ENCODE data around the gene DUSP22. TPM values are rescaled to one million over a fixed set of nuclear protein-coding genes. Genes with fewer than 3 reads are reported as not detected.

Gene DUSP22
- polyA plus RNA-seq, 1 of the 3 experiments (the other 2 are of a cell fraction): 6.8 TPM

DNA sequence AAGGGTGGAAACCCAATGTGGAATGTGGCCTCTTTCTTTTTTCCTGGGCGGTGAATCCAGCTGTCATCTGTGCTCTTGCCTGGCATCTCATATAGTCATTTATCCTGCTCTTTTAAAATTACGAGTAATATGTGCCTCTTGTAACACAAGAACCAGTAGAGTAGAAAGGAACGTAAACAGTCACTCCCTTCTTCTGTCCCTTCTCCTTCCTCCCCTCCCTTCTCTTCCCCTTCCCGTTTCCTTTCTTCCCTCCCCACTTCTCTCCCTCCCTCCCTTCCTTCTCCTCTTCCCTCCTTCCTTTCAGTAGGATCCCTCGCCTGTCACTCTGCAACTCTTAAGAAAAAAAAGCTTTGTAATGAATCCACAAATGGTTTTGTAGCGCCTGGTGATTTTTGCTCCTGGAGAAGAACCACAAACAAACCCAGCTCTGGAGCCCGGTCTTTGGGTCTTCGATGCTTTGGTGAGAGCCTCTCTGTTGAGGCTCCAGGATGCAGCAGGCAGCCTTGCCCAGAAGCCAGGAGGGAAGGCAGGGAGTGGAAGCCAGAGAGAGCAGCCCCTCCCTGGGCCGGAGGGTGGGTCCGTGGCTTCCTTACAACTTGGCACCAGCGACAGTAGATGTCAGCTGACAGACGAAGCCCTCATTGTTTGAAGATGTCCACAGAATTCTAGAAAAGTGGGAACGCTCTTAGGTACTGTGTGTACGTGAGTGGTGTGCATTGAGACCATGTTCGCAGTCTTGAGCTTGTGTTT, 15.0 kb downstream of the DUSP22 start:
- no peak for DNase-seq
- CTCF ChIA-PET: interaction anchor here (1.1 kb wide), 2 partner anchors 11 to 16 kb away, joined by 3 read pairs; no protein-coding TSS in a partner anchor
- Histone ChIP-seq H3K9me3 (no peaks in the 10 kb centered on the region), H4K20me1 (ENCODE audit: insufficient read depth) (no peaks in the 10 kb centered on the region), H3K36me3 (replicated peaks in 1 of 2; ENCODE audit: control insufficient read depth in 1 of 2, insufficient read depth in 2 of 2, low read length in 1 of 2) (no peaks in the 10 kb centered on the region), H3K27me3 (ENCODE audit: insufficient read depth) (peaks cover 30% of the 10 kb centered on the region; the same call in 1 of the 2 replicates), H2AFZ (ENCODE audit: low read depth) (no peak overlapping the region), H3K4me3 (ENCODE audit: low read depth in 2 of 2, low read length in 1 of 2) (no peak overlapping the region), H3K79me2 (ENCODE audit: insufficient read depth) (no peaks in the 10 kb centered on the region), H3K9ac (no peak overlapping the region), H3K4me1 (ENCODE audit: control insufficient read depth in 1 of 2, insufficient read depth in 2 of 2, low read depth in 1 of 2, low read length in 1 of 2) (no peaks in the 10 kb centered on the region), H3K9me2 (no peaks in the 10 kb centered on the region), H3F3A (replicated peaks; ENCODE audit: insufficient read depth) (no peaks in the 10 kb centered on the region), H3K4me2 (no peak overlapping the region), H3K27ac (ENCODE audit: low read depth in 2 of 2, low read length in 1 of 2) (no peak overlapping the region)
- POLR2A ChIA-PET: no interaction called here
- TF ChIP-seq TAF1 (IDR thresholded peaks at IDR 0.05; ENCODE audit: borderline replicate concordance, low read depth, low read length) (no peak), RCOR1 (IDR thresholded peaks at IDR 0.05; ENCODE audit: low read length) (no peak), TCF12 (IDR thresholded peaks at IDR 0.05) (no peak), JUND (IDR thresholded peaks at IDR 0.05) (no peak), CHD2 (IDR thresholded peaks at IDR 0.05; ENCODE audit: low read length, partially characterized antibody) (no peak), EZH2phosphoT487 (IDR thresholded peaks at IDR 0.05; ENCODE audit: borderline replicate concordance, low read depth) (no peak), SIN3A (IDR thresholded peaks at IDR 0.05; ENCODE audit: borderline replicate concordance, low read depth, low read length) (no peak), YY1 (IDR thresholded peaks at IDR 0.05; ENCODE audit: low read depth) (no peak)
- TF ChIP-seq, protein P1, sequence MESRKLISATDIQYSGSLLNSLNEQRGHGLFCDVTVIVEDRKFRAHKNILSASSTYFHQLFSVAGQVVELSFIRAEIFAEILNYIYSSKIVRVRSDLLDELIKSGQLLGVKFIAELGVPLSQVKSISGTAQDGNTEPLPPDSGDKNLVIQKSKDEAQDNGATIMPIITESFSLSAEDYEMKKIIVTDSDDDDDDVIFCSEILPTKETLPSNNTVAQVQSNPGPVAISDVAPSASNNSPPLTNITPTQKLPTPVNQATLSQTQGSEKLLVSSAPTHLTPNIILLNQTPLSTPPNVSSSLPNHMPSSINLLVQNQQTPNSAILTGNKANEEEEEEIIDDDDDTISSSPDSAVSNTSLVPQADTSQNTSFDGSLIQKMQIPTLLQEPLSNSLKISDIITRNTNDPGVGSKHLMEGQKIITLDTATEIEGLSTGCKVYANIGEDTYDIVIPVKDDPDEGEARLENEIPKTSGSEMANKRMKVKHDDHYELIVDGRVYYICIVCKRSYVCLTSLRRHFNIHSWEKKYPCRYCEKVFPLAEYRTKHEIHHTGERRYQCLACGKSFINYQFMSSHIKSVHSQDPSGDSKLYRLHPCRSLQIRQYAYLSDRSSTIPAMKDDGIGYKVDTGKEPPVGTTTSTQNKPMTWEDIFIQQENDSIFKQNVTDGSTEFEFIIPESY (IDR thresholded peaks at IDR 0.05; ENCODE audit: borderline replicate concordance, low read depth): no peak
- TF ChIP-seq, protein P2, sequence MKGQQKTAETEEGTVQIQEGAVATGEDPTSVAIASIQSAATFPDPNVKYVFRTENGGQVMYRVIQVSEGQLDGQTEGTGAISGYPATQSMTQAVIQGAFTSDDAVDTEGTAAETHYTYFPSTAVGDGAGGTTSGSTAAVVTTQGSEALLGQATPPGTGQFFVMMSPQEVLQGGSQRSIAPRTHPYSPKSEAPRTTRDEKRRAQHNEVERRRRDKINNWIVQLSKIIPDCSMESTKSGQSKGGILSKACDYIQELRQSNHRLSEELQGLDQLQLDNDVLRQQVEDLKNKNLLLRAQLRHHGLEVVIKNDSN (IDR thresholded peaks at IDR 0.05; ENCODE audit: borderline replicate concordance, low read depth): no peak
- TF ChIP-seq, protein P3, sequence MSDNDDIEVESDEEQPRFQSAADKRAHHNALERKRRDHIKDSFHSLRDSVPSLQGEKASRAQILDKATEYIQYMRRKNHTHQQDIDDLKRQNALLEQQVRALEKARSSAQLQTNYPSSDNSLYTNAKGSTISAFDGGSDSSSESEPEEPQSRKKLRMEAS (IDR thresholded peaks at IDR 0.05; ENCODE audit: low read depth): no peak
- TF ChIP-seq, protein P4, sequence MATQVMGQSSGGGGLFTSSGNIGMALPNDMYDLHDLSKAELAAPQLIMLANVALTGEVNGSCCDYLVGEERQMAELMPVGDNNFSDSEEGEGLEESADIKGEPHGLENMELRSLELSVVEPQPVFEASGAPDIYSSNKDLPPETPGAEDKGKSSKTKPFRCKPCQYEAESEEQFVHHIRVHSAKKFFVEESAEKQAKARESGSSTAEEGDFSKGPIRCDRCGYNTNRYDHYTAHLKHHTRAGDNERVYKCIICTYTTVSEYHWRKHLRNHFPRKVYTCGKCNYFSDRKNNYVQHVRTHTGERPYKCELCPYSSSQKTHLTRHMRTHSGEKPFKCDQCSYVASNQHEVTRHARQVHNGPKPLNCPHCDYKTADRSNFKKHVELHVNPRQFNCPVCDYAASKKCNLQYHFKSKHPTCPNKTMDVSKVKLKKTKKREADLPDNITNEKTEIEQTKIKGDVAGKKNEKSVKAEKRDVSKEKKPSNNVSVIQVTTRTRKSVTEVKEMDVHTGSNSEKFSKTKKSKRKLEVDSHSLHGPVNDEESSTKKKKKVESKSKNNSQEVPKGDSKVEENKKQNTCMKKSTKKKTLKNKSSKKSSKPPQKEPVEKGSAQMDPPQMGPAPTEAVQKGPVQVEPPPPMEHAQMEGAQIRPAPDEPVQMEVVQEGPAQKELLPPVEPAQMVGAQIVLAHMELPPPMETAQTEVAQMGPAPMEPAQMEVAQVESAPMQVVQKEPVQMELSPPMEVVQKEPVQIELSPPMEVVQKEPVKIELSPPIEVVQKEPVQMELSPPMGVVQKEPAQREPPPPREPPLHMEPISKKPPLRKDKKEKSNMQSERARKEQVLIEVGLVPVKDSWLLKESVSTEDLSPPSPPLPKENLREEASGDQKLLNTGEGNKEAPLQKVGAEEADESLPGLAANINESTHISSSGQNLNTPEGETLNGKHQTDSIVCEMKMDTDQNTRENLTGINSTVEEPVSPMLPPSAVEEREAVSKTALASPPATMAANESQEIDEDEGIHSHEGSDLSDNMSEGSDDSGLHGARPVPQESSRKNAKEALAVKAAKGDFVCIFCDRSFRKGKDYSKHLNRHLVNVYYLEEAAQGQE (IDR thresholded peaks at IDR 0.05; ENCODE audit: low read depth, low read length): no peak
- WGBS (ENCODE audit: low lambda C conversion rate): 54% methylated on average over 15 of the region's 15 CpGs
